PC-3 (cell line): ENCODE measurements around the gene ITPR3.

Experiments used
- CTCF ChIP-seq: fragments of 300-600 bp; sonication (generic); conservative IDR thresholded peaks from 2 replicates; pipeline ENCODE4 v1.5.1; 2017; ENCODE audit warnings: antibody characterized with exemption, low read depth, mild to moderate bottlenecking, low read length
- EZH2 ChIP-seq: fragments of 300-600 bp; sonication (generic); IDR thresholded peaks from one replicate; pipeline ENCODE4 v1.6.1; 2017; ENCODE audit warnings: antibody characterized with exemption, mild to moderate bottlenecking, low read length; ENCODE audit not compliant: unreplicated experiment
- EZH2phosphoT487 ChIP-seq: fragments of 300-600 bp; sonication (generic); IDR thresholded peaks from 2 replicates; pipeline ENCODE4 v1.6.1; 2018; ENCODE audit warnings: mild to moderate bottlenecking, antibody characterized with exemption, low read length, borderline replicate concordance

DNA sequence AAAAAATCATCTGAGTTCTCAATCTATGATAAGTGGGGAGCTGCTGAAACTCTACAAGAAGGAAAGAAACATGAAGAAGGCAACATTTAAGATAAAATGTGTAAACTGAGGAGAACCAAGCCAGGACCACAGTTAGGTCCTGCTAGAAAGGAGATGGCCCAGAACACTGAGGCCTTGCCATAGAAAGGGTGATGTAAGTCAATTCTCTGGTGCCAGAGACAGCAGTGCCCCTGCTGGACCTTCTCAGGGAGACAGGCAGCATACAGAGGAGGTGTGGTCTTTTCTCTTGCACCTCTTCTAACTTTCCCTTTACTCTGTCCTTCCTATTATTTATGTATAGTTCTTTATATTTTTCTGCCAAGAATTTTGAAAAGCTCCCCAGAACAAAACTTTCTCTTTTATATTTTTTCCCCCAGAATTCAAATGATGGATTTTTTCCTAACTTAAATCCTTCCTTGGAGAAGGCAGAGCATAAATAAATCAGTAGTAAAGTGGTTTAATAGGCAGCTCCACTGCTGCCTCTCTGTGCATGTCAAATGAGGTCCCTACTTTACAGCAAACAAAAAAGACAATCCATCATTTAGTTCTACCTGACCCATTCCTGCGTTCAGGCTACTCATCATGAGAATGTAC is 81.3 kb downstream of the ITPR3 start:
- peak; percentile 68 for TF ChIP-seq CTCF
- TF ChIP-seq EZH2phosphoT487, result no peak
- no peak for TF ChIP-seq EZH2
